GM23338 (cell line): ENCODE data around the gene CCDC137. TPM values are rescaled to one million over a fixed set of nuclear protein-coding genes. Genes with fewer than 3 reads are reported as not detected.

Experiments used
- ATAC-seq: fragments of 200-7000 bp; cut with Tn5 transposase; 3 replicates; pipeline ENCODE4 v1.9.1; 2020
- DNase-seq: peaks from one replicate; pipeline ENCODE4 v3.0.0-alpha.2; 2015; ENCODE audit warnings: low spot score
- H2AFZ ChIP-seq: fragments of 200-600 bp; sonication (generic); 2 replicates; pipeline ENCODE4 v1.8.0; 2016; ENCODE audit warnings: antibody characterized with exemption, mild to moderate bottlenecking, moderate library complexity
- H3F3A ChIP-seq: fragments of 200-600 bp; sonication (generic); replicated peaks from 2 replicates; pipeline ENCODE4 v1.8.0; 2017; ENCODE audit warnings: antibody characterized with exemption, mixed run types, low read depth
- H3K27ac ChIP-seq: fragments of 200-600 bp; sonication (generic); 2 replicates; pipeline ENCODE4 v1.6.1; 2016; ENCODE audit warnings: low read depth
- H3K27me3 ChIP-seq: fragments of 200-600 bp; sonication (generic); 2 replicates; pipeline ENCODE4 v1.8.0; 2016; ENCODE audit warnings: mild to moderate bottlenecking, mixed run types, moderate library complexity; ENCODE audit not compliant: insufficient read depth
- H3K36me3 ChIP-seq: fragments of 200-600 bp; sonication (generic); 2 replicates; pipeline ENCODE4 v1.8.0; 2016; ENCODE audit warnings: mild to moderate bottlenecking; ENCODE audit not compliant: insufficient read depth
- H3K4me1 ChIP-seq: fragments of 200-600 bp; sonication (generic); 2 replicates; pipeline ENCODE4 v1.8.0; 2016; ENCODE audit warnings: mild to moderate bottlenecking, moderate library complexity; ENCODE audit not compliant: insufficient read depth
- H3K4me2 ChIP-seq: fragments of 200-600 bp; sonication (generic); 2 replicates; pipeline ENCODE4 v1.7.1; 2017; ENCODE audit warnings: mixed run types
- H3K4me3 ChIP-seq: fragments of 200-600 bp; sonication (generic); 2 replicates; pipeline ENCODE4 v1.6.1; 2016; ENCODE audit warnings: mixed run types
- H3K79me2 ChIP-seq: fragments of 200-600 bp; sonication (generic); replicated peaks from 2 replicates; pipeline ENCODE4 v1.8.0; 2017; ENCODE audit warnings: mild to moderate bottlenecking; ENCODE audit not compliant: insufficient read depth
- H3K9me2 ChIP-seq: fragments of 200-600 bp; sonication (generic); 2 replicates; pipeline ENCODE4 v1.8.0; 2017; ENCODE audit not compliant: insufficient read depth
- H4K20me1 ChIP-seq: fragments of 200-600 bp; sonication (generic); replicated peaks from 2 replicates; pipeline ENCODE4 v1.8.0; 2017; ENCODE audit warnings: mild to moderate bottlenecking; ENCODE audit not compliant: insufficient read depth
- H3K27ac Mint-ChIP-seq: 2 replicates; pipeline ENCODE4 v1.8.0; 2020; ENCODE audit warnings: inconsistent platforms, mild to moderate bottlenecking, moderate library complexity, mixed read lengths
- H3K27me3 Mint-ChIP-seq: 3 replicates; pipeline ENCODE4 v1.8.0; 2022; ENCODE audit warnings: low read depth, mild to moderate bottlenecking, moderate library complexity, mixed read lengths, inconsistent platforms; ENCODE audit not compliant: insufficient read depth, poor library complexity
- H3K36me3 Mint-ChIP-seq: 3 replicates; pipeline ENCODE4 v1.8.0; 2021; ENCODE audit warnings: low read depth, mild to moderate bottlenecking, inconsistent platforms, moderate library complexity, mixed read lengths
- H3K4me1 Mint-ChIP-seq: 3 replicates; pipeline ENCODE4 v1.8.0; 2020; ENCODE audit warnings: mild to moderate bottlenecking, inconsistent platforms, mixed read lengths
- H3K4me3 Mint-ChIP-seq: 3 replicates; pipeline ENCODE4 v1.8.0; 2021; ENCODE audit warnings: moderate library complexity, mild to moderate bottlenecking, inconsistent platforms, mixed read lengths
- H3K9me3 Mint-ChIP-seq: 3 replicates; pipeline ENCODE4 v1.8.0; 2020; ENCODE audit warnings: moderate library complexity, mild to moderate bottlenecking, inconsistent platforms, mixed read lengths
- CREB1 ChIP-seq: fragments of 250-450 bp; sonication (Bioruptor Pico); IDR thresholded peaks from 2 replicates; pipeline ENCODE4 v1.5.0; 2020; ENCODE audit warnings: low read depth, mild to moderate bottlenecking, moderate library complexity
- EZH2 ChIP-seq: fragments of 200-600 bp; sonication (generic); IDR thresholded peaks from one replicate; pipeline ENCODE4 v1.8.0; 2017; ENCODE audit warnings: antibody characterized with exemption, mild to moderate bottlenecking, low read depth; ENCODE audit not compliant: unreplicated experiment
- JUNB ChIP-seq: IDR thresholded peaks from one replicate; pipeline ENCODE4 v1.6.1; 2016; ENCODE audit warnings: antibody characterized with exemption; ENCODE audit not compliant: unreplicated experiment
- NANOG ChIP-seq: IDR thresholded peaks from 2 replicates; pipeline ENCODE4 v1.6.1; 2016; ENCODE audit warnings: antibody characterized with exemption, borderline replicate concordance
- POLR2AphosphoS5 ChIP-seq: IDR thresholded peaks from 2 replicates; pipeline ENCODE4 v1.6.1; 2016; ENCODE audit warnings: antibody characterized with exemption, low read depth
- ZNF114 ChIP-seq: fragments of 250-450 bp; sonication (Bioruptor Pico); IDR thresholded peaks from 2 replicates; pipeline ENCODE4 v1.5.0; 2020; ENCODE audit warnings: mild to moderate bottlenecking, moderate library complexity
- polyA plus RNA-seq: library from polyadenylated mRNA; unstranded; fragments of >200 nt; fragmentation: Nextera tagmentation; extraction: Ambion mirVana; gene quantifications from 2 replicates; pipeline ENCODE4 v1.2.1, GENCODE V29; 2016
- total RNA-seq: library from RNA; depleted of rRNA; stranded (reverse); fragments of >200 nt; shearing (Covaris generic); gene quantifications from 2 replicates; pipeline ENCODE4 v1.2.3, GENCODE V29; 2014
- TF ChIP-seq, protein P1 (sequence below): IDR thresholded peaks from 2 replicates; pipeline ENCODE4 v1.6.1; 2016; ENCODE audit warnings: antibody characterized with exemption
- TF ChIP-seq, protein P2 (sequence below), 2 experiments: fragments of 200-600 bp in 1 of 2; sonication (generic) in 1 of 2; conservative IDR thresholded peaks; 2 replicates each; pipeline versions ENCODE4 v1.5.1 to v1.6.1; 2016 to 2017; ENCODE audit warnings: antibody characterized with exemption in 2 of 2, low read depth in 2 of 2, mild to moderate bottlenecking in 2 of 2, moderate library complexity in 1 of 2

Gene CCDC137
- total and polyA plus RNA-seq, 2 experiments from 2014 or later, result 26.1 to 73.4 TPM

DNA sequence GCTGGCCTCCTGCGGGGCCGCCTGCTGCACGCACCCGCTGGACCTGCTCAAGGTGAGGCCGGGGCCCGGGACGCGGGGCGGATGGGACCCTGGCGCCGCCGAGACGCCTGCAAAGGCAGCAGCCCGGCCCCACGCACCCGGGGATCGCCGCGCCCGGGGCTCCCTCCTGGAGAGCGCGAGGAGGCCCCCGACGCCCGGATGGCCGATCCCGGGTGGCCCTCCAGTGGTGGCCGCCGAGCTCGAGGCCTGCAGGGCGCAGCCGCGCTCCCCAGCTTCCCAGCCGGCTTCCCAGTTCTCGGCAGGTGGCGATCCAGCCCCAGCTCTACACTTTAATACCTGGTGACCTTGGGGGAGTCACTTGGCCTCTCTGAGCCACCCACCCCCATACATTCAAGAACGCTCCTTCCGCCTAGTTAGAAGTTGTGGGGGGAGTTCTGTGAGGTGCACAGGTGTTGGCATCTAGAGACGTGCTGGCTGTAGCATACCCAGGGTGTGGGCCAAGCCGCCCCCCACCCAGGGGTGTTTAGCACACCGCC lies 46.0 kb downstream of the CCDC137 start:
- H3K4me1 ChIP-seq, result peaks cover 24% of the 10 kb centered on the region; the same call in 1 of the 2 replicates

DNA sequence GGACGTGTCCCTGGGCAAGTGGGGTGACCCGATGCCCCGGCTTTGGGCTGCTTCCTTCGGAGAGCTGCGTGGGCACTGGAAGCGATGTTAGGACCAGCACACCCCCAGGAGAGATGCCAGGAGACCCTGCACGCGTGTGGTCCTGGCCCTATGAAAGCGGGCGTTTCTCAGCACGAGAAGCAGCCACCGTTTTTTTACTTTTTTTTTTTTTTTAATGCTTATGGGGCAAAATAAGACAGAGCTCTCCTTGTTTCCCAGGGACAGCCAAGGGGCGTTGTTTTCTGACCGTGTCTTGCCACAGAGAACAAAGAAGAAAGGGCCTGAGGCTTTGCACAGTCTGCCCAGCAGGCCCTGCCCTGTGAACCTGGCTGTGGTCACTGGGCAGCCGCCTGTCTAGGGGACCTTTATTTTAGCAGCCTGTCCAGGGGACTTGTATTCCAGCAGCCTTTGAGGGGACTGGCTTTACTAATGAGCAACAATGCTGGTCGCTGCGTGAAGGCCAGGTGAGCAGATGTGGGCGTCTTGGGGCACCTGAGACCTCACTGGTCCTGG lies 46.5 kb downstream of the CCDC137 start:
- H3K9me3 Mint-ChIP-seq, result no peaks in the 10 kb centered on the region
- H3K79me2 ChIP-seq, result peaks cover 13% of the 10 kb centered on the region
- H3K4me3 Mint-ChIP-seq, result peak overlapping the region; percentile 89
- TF ChIP-seq ZNF114 (CRISPR knock-in tag) (no peak), NANOG (no peak), EZH2 (no peak), JUNB (no peak), CREB1 (no peak)
- TF ChIP-seq, protein P1, sequence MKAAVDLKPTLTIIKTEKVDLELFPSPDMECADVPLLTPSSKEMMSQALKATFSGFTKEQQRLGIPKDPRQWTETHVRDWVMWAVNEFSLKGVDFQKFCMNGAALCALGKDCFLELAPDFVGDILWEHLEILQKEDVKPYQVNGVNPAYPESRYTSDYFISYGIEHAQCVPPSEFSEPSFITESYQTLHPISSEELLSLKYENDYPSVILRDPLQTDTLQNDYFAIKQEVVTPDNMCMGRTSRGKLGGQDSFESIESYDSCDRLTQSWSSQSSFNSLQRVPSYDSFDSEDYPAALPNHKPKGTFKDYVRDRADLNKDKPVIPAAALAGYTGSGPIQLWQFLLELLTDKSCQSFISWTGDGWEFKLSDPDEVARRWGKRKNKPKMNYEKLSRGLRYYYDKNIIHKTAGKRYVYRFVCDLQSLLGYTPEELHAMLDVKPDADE, result no peak
- TF ChIP-seq, protein P2, sequence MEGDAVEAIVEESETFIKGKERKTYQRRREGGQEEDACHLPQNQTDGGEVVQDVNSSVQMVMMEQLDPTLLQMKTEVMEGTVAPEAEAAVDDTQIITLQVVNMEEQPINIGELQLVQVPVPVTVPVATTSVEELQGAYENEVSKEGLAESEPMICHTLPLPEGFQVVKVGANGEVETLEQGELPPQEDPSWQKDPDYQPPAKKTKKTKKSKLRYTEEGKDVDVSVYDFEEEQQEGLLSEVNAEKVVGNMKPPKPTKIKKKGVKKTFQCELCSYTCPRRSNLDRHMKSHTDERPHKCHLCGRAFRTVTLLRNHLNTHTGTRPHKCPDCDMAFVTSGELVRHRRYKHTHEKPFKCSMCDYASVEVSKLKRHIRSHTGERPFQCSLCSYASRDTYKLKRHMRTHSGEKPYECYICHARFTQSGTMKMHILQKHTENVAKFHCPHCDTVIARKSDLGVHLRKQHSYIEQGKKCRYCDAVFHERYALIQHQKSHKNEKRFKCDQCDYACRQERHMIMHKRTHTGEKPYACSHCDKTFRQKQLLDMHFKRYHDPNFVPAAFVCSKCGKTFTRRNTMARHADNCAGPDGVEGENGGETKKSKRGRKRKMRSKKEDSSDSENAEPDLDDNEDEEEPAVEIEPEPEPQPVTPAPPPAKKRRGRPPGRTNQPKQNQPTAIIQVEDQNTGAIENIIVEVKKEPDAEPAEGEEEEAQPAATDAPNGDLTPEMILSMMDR (conservative IDR thresholded peaks at IDR 0.05; ENCODE audit: low read depth in 2 of 2), result no peak
- H3K4me3 ChIP-seq, result peak overlapping the region; percentile 77
- H3K36me3 ChIP-seq, result no peaks in the 10 kb centered on the region
- H3K4me1 ChIP-seq, result peaks cover 24% of the 10 kb centered on the region; the same call in 1 of the 2 replicates
- no peaks in the 10 kb centered on the region for H3K9me2 ChIP-seq
- no peak overlapping the region for H2AFZ ChIP-seq
- peak overlapping the region; percentile 93 for H3K4me2 ChIP-seq
- peaks cover 22% of the 10 kb centered on the region for H3F3A ChIP-seq
- ATAC-seq, result no peak
- peaks cover 25% of the 10 kb centered on the region for H3K4me1 Mint-ChIP-seq
- peaks cover 20% of the 10 kb centered on the region for H3K27me3 Mint-ChIP-seq
- H3K27ac Mint-ChIP-seq, result peak overlapping the region; percentile 59; the same call in 1 of the 2 replicates
- H3K27me3 ChIP-seq, result no peaks in the 10 kb centered on the region
- no peak for DNase-seq
- no peaks in the 10 kb centered on the region for H4K20me1 ChIP-seq
- peaks cover 6% of the 10 kb centered on the region for H3K36me3 Mint-ChIP-seq
- no peak overlapping the region for H3K27ac ChIP-seq

More for the DNA sequence above, 46.0 kb downstream of the CCDC137 start:
- peaks cover 22% of the 10 kb centered on the region for H3F3A ChIP-seq
- H3K27ac Mint-ChIP-seq, result peak overlapping the region; percentile 59; the same call in 1 of the 2 replicates
- ATAC-seq, result peak; percentile 10
- TF ChIP-seq POLR2AphosphoS5, result no peak
- TF ChIP-seq, protein P2 (conservative IDR thresholded peaks at IDR 0.05; ENCODE audit: low read depth in 2 of 2), result 0 out of 4 replicates have a peak, but pooled peaks of 1 of the 2 experiments have one; percentile 20
- peak overlapping the region; percentile 93 for H3K4me2 ChIP-seq
- DNase-seq, result no peak
- peaks cover 4% of the 10 kb centered on the region; the same call in 2 of the 3 replicates for H3K36me3 Mint-ChIP-seq
- peaks cover 13% of the 10 kb centered on the region for H3K79me2 ChIP-seq
- no peaks in the 10 kb centered on the region for H3K9me2 ChIP-seq
- H3K27me3 ChIP-seq, result no peaks in the 10 kb centered on the region
- peak overlapping the region; percentile 89 for H3K4me3 Mint-ChIP-seq
- no peak overlapping the region for H3K27ac ChIP-seq
- peaks cover 25% of the 10 kb centered on the region for H3K4me1 Mint-ChIP-seq
- H3K27me3 Mint-ChIP-seq, result peaks cover 20% of the 10 kb centered on the region
- peak overlapping the region; percentile 77 for H3K4me3 ChIP-seq
- no peaks in the 10 kb centered on the region; the same call in 1 of the 2 replicates for H4K20me1 ChIP-seq
- H3K36me3 ChIP-seq, result no peaks in the 10 kb centered on the region
- H3K9me3 Mint-ChIP-seq, result no peaks in the 10 kb centered on the region
- H2AFZ ChIP-seq, result no peak overlapping the region
